T follicular helper cell (primary cell): ENCODE data around the gene PPIL4.
"Not testable (repeated sequence)": the region's sequence is repeated elsewhere in the genome, so short reads cannot be mapped to it uniquely, and the experiment has no call there.

Experiments used
- DNase-seq: peaks from one replicate; pipeline ENCODE4 v3.0.0-alpha.2; 2020; ENCODE audit warnings: low read depth

The PPIL4 gene

DNA sequence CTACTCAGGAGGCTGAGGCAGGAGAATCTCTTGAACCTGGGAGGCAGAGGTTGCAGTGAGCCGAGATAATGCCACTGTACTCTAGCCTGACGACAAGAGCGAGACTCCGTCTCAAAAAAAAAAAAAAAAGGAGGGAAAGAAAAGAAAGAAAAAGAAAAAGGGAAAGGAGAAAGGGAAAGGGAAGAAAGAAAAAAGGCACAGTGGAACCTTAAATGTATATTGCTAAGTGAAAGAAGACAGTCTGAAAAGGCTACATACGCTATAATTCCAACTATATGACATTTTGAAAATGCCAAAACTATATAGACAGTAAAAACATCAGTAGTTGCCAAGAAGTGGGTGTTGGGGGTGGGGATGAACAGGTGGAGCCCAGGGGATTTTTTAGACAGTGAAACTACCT lies 16.2 kb downstream of the PPIL4 start:
- DNase-seq: no peak

DNA sequence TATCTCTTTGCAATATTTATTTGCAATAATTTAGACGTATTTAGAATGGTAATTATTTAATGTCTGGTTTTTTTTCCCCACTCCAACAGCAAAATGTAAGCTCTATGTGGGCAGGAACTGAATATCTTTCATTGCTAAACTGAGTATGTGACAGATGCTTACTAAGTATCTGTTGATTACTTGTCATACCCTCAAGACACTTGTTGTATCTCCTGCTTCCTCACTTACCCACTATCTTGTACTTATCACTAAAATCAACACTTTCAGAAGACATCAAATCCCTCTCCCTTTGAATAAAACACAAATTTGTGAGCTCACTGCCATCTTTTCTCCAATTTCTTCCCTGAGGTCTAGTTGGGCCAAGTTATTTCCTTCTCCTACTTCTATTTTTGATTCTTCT lies 30.3 kb downstream of the PPIL4 start:
- DNase-seq: no peak

DNA sequence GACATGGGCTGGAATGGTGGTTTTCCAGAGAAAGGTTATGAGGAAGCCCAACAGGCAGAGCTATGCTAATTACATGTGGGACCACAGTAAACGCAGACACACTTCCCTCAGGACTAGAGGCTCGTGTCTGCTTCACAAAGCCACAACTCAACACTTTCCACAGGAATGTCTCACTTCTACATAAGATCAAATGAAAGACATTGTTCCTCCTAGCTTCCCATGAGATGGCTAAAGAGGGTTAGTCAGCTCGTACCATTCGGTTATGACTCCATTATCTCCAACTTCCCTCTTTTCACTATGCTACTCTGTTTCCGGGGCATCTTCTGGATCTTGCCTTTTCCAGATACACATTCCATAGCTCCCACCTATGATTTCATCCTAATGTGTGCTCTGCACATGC lies 31.9 kb downstream of the PPIL4 start:
- DNase-seq: no peak

DNA sequence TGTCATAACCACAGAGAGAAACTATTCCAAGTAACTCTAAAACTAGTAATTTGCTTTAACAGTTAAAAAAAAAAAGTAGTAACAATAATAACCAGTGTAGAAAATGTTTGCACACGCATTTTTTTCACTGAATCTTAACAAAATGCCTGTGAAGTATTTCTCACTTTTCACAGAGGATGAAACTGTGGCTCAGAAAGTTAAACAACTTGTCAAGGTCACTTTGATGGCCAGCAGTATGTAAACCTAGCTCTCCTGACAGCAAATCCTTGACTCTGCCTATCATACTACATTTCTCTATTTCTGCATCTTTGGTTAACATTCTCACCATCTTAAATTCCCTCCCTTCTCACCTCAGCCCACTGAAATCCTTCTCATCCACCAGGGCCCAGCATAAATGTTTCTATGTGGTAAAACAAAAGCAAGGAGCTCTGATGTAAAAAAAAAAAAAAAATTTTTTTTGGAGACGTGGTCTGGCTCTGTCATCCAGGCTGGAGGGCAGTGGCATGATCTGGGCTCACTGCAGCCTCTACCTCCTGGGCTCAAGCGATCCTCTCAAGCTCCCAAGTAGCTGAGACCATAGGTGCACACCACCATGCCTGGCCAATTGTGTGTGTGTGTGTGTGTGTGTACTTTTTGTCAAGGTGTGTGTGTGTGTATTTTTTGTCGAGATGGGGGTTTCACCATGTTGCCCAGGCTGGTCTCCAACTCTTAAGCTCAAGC lies 34.9 kb downstream of the PPIL4 start:
- DNase-seq: no peak

DNA sequence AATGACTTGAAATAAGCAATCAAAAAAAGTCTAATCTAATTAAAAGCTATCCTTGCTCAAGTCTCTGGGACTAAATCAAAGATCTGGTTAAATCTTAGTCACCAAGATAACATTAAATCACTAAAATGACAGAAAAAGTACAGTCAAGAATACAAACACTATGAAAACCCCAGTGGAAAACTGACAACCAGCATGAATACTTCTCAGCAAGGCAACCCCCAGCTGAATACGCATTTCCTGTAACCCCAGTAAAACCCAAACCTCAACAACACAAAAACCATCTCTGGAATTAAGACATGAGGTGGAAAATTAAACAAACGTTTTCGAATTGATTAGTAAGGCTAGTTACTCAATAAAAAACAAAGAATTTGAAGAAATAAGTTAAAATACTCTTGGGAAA lies 37.4 kb downstream of the PPIL4 start:
- peak; percentile 43 for DNase-seq

DNA sequence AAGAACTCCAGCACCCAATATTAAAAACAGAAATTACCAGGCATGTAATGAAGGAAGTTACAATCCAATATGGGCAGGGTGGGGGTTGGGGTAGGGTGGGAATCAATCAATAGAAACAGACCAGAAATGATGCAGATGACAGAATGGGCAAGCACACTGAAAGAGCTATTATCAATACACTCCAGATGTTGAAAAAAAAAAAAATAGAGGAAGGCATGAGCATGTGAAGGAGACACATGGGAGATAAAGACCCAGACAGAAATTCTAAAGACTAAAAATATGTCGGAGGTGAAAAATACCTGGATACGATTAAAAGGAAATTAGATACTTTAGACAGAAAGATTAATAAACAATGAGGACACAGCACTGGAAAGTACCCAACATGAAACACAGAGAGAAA lies 42.0 kb downstream of the PPIL4 start:
- no peak for DNase-seq

DNA sequence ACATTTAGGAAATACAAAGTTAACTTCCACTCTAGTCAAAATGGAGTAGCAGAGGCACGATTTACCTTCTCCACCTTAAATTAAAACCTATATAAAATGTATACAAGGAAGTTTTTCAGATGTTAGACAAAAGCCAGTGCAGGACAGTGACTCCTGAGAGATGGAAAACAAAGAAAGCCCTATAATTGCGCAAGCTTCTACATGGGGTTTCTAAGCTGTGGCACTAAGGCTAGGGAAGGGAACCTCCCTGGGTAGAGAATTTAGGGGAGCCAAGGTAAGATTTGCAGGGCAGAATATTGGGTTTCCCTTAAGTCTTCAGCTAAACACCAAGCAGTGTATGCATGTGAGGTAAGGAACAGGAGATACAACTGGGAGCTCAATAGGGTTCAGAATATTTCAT lies 42.6 kb downstream of the PPIL4 start:
- DNase-seq: no peak

DNA sequence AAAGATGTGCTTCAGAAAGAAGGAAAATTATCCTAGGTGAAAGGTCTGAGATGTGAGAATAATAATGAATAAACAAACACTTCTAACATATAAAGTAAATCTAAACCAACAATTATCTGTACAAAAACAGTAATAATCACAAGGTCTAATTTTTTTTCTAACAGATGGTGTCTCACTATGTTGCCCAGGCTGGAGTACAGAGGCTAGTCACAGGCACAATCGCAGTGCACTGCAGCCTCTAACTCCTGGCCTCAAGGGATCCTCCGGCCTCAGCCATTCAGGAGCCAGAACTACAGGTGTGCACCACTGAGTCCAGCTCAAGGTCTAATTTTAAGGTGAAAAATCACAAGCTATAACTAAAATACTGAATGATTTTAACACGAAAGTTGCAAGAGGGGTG lies 44.1 kb downstream of the PPIL4 start:
- DNase-seq: no peak

DNA sequence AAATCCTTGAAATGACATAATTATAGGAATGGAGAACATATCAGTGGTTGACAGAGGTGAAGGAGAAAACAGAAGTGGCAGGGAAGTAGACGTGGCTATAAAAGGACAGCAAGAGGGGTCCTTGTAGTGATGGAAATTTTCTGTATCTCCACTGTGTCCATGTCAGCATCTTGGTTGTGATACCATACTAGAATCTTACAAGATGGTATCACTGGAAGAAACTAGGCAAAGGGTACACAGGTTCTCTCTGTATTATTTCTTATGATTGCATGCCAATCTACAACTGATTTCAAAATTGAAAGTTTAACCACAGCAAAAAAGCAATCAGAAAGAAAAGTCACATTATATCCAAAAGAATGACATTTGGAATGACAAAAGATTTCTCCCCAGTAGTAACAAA lies 44.6 kb downstream of the PPIL4 start:
- DNase-seq: no peak

DNA sequence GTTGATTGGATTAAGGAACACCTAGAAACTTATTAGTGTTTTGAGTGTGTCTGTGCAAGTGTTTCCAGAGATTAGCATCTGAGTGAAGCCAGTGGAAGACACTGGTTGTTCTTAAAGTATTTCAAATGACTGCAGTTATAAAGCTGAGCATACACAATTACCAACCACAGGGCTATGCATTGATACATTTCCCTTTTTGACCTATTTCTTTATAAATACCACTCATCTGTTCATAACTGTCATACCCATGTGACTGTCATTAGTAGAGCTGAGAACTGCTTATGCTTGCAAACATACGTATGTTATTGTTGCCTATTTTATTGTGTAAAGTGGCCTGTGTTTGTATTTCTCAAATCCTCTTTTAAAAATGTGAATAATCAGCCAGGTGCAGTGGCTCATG lies 45.7 kb downstream of the PPIL4 start:
- DNase-seq: no peak

DNA sequence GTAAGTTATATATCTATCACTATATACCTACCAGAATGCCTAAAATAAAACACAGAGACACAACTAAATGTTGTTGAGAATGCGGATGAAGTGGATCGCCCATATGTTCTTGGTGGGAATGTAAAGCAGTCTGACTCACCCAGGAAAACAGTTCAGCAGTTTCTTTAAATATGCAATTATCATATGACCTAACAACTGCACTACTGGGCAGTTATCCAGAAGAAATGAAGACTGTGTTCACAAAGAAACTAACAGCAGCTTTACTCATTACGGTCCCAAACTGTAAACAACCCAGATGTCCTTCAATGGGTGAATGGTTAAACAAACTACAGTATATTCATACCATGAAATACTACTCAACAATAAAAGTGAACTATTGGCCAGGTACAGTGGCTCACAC lies 46.8 kb downstream of the PPIL4 start:
- DNase-seq: no peak

DNA sequence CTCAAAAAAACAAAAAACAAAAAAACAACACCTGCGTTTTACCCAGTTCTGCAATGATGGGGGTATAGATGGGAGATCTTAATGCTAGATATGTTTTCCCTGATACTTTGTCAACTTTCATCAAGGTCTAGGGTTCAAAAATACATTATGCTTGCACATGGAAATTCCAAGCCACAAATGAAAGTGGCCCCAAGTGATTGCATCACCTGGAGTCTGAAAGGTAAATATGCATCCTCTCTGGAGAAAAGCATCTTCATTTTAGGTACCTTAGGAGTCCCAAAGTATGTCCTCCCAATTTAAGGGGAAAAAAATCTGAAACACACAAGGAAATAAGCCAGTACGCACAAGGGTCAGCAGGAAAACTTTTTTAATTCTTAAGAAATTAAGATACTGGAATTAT lies 48.5 kb downstream of the PPIL4 start:
- DNase-seq: no peak

DNA sequence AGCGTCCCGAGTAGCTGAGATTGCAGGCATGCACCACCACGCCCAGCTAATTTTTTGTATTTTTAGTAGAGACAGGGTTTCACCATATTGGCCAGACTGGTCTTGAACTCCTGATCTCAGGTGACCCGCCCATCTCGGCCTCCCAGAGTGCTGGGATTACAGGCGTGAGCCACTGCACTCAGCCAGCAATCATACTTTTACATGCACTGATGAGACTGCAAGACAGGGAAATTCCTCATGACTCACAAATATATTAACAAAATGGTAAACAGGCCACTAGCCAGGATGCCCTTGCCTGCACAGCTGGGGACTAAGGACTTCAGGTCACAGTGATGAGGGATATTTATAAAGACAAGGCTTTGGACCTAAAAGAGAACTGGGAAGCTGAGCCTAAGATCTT lies 49.2 kb downstream of the PPIL4 start:
- not testable (repeated sequence) for DNase-seq

DNA sequence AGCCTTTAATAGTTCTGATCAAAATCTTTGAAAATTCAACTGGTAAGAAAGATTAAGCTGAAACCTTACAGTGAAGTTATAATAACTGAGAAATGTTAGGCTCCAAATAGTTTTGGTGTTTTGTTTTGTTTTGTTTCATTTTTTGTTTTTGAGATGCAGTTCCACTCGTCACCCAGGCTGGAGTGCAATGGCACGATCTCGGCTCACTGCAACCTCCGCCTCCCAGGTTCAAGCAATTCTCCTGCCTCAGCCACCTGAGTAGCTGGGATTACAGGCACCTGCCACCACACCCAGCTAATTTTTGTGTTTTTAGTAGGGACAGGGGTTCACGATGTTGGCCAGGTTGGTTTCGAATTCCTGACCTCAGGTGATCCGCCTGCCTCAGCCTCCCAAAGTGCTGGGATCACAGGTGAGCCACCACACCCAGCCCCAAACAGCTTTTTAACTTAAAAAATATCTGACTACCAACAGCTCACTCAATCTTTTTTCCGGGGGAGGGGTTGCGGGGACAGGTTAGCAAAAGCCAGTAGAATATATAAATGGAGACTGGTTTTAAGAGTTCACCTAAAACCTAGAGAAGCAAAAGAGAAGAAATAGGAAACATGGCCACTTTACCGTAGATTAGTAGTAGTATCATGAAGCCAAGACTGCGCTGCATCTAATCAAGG lies 50.4 kb downstream of the PPIL4 start:
- DNase-seq: not testable (repeated sequence)

DNA sequence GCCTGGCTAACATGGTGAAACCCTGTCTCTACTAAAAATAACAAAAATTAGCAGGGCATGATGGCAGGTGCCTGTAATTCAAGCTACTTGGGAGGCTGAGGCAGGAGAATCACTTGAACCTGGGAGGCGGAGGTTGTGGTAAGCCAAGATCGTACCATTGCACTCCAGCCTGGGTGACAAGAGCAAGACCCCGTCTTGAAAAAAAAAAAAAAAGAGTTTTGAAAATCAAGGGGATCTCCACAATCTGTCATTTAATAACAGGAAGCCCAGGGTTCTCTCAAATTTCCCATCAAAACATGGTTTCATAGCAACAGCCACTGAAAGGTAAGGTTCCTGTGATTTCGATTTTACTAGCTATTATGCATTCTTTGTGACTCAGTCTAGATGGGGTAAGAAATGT lies 51.0 kb downstream of the PPIL4 start:
- DNase-seq: peak; percentile 60

DNA sequence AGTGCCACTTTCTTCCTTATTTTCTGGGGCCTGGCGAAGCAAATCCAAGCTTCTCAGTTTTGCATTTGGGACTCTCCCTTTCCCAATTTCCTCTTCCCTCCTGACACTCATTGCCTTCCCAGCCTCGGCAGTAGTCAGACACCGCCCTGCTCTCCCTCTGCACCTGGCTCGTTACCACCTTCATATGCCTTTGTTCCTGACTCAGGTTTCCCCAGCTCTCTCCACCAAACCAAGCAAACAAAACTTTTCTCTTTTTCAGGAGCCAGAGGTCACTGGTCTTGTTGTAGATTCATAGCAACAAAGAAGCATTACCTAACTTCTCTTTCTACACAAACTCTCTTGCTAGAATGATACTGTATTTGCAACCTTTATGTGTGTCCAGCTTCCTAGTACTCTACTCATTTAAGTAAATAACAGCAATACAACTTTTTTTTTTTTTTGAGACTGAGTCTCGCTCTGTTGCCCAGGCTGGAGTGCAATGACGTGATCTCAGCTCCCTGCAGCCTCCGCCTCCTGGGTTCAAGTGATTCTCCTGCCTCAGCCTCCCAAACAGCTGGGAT lies 52.0 kb downstream of the PPIL4 start:
- DNase-seq: no peak

DNA sequence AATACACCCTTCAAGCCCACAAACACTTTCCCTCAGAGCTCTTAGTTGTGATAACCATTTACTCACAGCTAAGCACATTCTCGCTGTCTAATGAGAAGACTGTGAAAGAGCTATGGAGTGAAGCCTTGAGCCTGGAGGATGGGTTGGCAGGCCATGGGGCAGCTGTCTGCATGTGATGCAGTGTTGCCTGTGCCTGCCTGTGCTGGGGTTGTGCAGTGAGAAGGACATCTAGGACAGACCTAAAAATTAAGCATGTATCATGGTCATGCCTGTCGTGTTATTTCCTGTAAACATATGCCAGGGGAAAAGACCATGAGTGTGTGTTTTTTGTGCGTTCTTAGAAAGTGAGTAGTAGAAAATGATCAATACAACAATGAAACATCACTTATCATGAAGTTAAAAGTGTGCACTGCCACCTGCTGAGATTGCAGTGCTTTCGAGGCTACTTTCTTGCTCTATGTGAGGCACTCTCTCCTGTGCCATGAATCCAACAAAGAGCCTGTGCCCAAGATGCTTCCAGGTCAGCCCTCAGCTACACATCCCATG lies 53.0 kb downstream of the PPIL4 start:
- DNase-seq: no peak

DNA sequence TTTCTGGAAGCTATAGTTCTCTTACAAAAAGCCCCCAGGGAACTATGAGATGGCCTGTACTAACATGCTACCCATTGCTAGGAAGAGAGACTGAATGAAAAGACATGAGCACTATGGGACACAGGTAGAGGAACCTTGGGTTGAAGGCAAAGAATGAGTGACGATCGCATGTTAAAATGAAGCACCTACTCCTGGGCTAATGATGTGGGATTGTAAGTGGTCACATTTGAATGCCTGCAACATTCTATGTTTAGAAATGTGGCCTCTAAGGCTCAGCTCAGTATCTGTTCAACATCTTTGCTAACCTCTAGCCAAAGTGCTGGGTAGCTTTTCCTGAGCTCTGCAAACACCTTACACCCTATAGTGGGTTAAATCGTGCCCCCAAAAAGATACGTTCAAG lies 55.9 kb downstream of the PPIL4 start:
- DNase-seq: no peak

DNA sequence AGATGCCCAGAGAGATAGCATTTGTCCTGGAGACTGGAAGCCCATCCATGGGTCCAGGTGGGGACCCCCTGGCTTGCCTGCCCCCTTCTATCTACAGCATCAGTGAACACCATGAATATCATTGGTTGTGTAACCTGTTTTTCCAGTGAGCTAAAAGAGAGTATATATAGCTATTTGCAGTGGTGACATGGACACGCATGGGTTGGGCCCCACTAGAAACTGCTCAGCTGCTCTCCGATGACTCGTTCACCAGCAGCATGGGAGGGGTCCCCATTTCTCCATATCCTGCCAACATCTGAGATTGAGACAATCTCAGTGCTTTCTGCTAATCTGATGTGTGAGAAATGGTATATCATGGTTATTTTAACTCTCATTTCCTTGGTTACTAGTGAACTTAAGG lies 57.0 kb downstream of the PPIL4 start:
- DNase-seq: no peak

DNA sequence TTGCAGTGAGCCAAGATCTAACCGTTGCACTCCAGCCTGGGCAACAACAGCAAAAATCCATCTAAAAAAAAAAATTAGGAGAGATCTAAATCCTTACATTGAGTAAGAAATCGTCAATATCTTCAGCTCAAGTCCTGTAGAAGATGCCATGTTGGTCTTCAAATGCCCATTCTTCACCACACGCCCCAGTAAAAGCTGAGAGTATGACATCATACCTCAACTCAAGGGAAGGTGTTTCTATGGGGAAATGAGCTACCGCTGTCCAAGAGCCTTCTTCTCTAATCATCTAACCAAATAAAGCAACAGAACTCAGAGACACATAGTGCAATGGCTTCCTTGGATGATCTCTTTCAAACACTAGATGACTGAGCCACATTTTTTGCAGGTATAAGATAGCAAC lies 58.5 kb downstream of the PPIL4 start:
- DNase-seq: no peak

DNA sequence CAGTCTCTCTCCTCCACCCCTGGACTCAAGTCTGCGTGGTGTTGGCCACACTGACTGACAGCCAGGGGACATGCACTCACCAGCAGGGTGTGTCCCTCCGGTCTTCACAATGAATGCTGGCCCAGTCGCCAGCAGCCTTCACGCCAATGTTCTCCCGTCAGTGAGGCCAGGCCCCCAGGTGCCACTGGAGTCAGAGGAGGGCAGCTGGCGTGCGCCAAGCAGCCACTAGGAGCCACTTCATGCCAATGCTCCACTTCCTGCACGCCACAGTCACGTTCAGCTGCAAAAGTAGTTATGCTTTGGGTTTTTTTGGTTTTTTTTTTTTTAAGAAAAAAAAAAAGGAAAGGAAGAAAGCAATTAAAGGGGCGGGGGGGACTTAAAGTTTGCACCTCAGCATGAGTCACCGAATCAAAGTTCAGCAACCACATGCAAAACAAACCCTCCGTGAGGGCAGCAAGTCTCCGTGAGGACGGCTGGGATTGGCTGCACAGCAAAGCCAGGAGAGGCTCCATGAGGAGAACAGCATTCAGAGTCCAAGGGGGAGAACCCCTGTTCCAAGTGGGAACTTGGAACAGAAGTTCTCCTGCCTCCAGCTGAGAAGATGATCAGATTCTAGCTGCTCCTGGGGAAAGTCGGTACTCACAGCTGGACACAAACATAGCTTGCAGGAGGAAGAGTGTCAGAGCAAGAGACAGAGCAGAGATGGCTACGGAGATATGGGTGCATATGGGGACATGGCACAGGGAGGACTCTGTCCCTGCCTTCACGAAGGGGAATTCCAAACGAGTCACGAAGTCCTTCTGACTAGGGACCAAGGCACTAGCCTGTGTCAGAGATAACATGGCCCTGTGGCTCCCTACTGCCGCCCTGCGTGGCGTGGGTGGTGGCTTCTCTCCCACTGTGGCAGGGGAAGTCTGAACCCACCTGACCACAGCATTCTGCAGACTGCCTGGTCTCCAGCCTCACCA lies 60.8 kb downstream of the PPIL4 start, which contains the start of gene ZC3H12D:
Gene ZC3H12D, minus strand, starts transcription at position 282 of the 968 bp plus-strand sequence. CDS start 10,471 bp downstream, outside the sequence.
- DNase-seq: peak; percentile 82
